ENCODE data around the gene CEP85L.
"Not testable (repeated sequence)": the region's sequence is repeated elsewhere in the genome, so short reads cannot be mapped to it uniquely, and the experiment has no call there.

The CEP85L gene

DNA sequence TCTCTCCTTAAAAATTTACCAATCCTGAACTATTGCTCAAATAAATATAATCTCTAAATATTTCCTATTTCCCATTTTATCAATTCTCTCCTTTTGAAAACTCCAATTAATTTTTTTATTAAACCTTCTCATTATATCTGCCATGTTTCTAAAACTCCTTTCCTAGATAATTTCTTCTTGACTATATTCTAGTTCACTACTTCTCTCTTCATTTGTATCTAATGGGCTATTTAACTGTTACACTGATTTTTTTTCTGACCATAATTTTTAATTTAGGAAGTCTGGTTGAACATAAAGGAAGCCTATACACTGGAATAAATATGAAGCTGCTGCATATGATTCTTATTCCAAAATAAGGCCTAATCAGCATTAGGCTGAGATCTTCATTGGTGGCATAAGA, 199.6 kb downstream of the CEP85L start:
- in situ Hi-C loops (cut with HindIII; ENCODE audit: low sequenced_read_pairs): no loop called here
- TF ChIP-seq CTCF (IDR thresholded peaks at IDR 0.05; ENCODE audit: low read depth, low read length, missing control alignments): no peak
- no peak for DNase-seq (ENCODE audit: low read depth)
- no peak overlapping the region for H3K4me3 ChIP-seq (ENCODE audit: low read depth, low read length)

DNA sequence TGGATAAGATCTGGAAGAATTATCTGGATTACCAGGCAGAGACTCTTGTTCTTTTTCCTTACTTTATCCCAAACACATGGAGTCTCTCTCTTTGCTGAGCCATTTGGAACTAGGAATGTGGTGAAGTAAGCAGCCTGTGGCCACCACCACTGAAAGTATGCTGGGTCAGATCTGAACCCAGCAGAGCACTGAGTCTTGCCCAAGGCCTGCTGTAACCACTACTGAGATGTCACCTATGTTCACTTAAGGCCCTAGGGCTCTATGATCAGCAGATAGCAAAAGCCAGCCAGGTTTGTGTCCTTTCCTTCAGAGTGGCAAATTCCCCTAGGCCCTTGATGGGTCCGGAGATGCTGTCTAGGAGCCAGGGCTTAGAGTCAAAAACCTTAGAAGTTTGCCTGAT, 206.6 kb downstream of the CEP85L start:
- in situ Hi-C loops (cut with HindIII; ENCODE audit: low sequenced_read_pairs): no loop called here

DNA sequence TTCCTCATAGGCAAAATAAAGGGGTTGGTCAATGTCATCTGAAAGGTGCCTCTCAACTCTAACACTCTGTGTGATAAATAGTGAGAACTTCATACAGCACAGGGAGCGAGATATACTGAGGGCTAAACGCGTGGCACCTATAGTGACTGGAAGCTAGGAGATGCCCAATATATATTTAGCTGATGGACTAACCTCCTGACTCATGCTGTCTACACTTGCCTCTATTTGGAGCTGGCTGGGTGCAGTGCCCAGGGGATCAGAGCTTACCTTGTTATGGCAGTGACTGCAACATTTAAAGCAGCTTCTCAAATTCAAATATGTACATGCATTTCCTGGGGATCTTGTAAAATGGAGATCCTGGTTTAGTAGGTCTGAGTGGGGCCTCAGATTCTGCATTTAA, 214.9 kb downstream of the CEP85L start:
- TF ChIP-seq CTCF (IDR thresholded peaks at IDR 0.05; ENCODE audit: low read depth, low read length, missing control alignments): no peak
- no peak for DNase-seq (ENCODE audit: low read depth)
- in situ Hi-C loops (cut with HindIII; ENCODE audit: low sequenced_read_pairs): no loop called here
- H3K4me3 ChIP-seq (ENCODE audit: low read depth, low read length): no peak overlapping the region

More for the DNA sequence above, 206.6 kb downstream of the CEP85L start:
- TF ChIP-seq CTCF (IDR thresholded peaks at IDR 0.05; ENCODE audit: low read depth, low read length, missing control alignments): no peak
- H3K4me3 ChIP-seq (ENCODE audit: low read depth, low read length): no peak overlapping the region
- DNase-seq (ENCODE audit: low read depth): no peak

DNA sequence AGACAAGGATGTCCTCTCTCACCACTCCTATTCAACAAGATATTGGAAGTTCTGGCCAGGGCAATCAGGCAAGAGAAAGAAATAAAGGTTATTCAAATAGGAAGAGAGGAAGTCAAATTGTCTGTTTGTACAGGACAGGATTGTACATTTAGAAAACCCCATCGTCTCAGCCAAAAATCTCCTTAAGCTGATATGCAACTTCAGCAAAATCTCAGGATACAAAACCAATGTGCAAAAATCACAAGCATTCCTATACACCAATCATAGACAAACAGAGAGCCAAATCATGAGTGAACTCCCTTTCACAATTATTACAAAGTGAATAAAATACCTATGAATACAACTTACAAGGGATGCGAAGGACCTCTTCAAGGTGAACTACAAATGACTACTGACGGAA, 217.2 kb downstream of the CEP85L start:
- DNase-seq (ENCODE audit: low read depth); in situ Hi-C loops (cut with HindIII; ENCODE audit: low sequenced_read_pairs); H3K4me3 ChIP-seq (ENCODE audit: low read depth, low read length): not testable (repeated sequence)

GRCh38 chr6:118421312-118421711, 230.1 kb downstream of the CEP85L start:
- DNase-seq (ENCODE audit: low read depth); H3K4me3 ChIP-seq (ENCODE audit: low read depth, low read length); in situ Hi-C loops (cut with HindIII; ENCODE audit: low sequenced_read_pairs): not testable (repeated sequence)

- TF ChIP-seq CTCF (IDR thresholded peaks at IDR 0.05; ENCODE audit: low read depth, low read length, missing control alignments): no peak
- no peak overlapping the region for H3K4me3 ChIP-seq (ENCODE audit: low read depth, low read length)
- in situ Hi-C loops (cut with HindIII; ENCODE audit: low sequenced_read_pairs): no loop called here
- DNase-seq (ENCODE audit: low read depth): no peak
Observed at GRCh38 chr6:118419448-118420394, 231.7 kb downstream of the CEP85L start.

All from astrocyte of the cerebellum (primary cell).